HL-60/S4 (cell line): ENCODE results near the gene NUP133.
"Not testable (repeated sequence)": the region's sequence is repeated elsewhere in the genome, so short reads cannot be mapped to it uniquely, and the experiment has no call there.

Experiments used
- in situ Hi-C: fragments of 300-500 bp; cut with MboI; formaldehyde crosslinking; loops from 2 replicates; pipeline ENCODE4 v1.14.3; 2022; ENCODE audit warnings: low sequenced_read_pairs

The NUP133 gene

GRCh38 chr1:229507951-229508822 lies at the start of gene NUP133:
Gene NUP133, minus strand, starts transcription at chr1:229508341. Its CDS starts 92 bp downstream, at chr1:229508249.
- in situ Hi-C loops: no loop called here

- in situ Hi-C loops: no loop called here
These were observed 49.2 kb upstream of the NUP133 start for GRCh38 chr1:229557200-229557850.

- in situ Hi-C loops: no loop called here
These were observed 46.9 kb upstream of the NUP133 start for GRCh38 chr1:229554886-229555621.

GRCh38 chr1:229553621-229554130 lies 45.5 kb upstream of the NUP133 start:
- in situ Hi-C loops: no loop called here

GRCh38 chr1:229552732-229553131 lies 44.6 kb upstream of the NUP133 start:
- in situ Hi-C loops: no loop called here

GRCh38 chr1:229550812-229551567 lies 42.8 kb upstream of the NUP133 start:
- in situ Hi-C loops: no loop called here

- in situ Hi-C loops: no loop called here
These were observed 39.4 kb upstream of the NUP133 start for GRCh38 chr1:229547542-229547941.

GRCh38 chr1:229544587-229544986 lies 36.4 kb upstream of the NUP133 start:
- in situ Hi-C loops: no loop called here

- in situ Hi-C loops: no loop called here
These were observed 31.8 kb upstream of the NUP133 start for GRCh38 chr1:229539863-229540506.

- in situ Hi-C loops: no loop called here
These were observed 30.8 kb upstream of the NUP133 start for GRCh38 chr1:229538945-229539344.

GRCh38 chr1:229537894-229538293 lies 29.8 kb upstream of the NUP133 start:
- in situ Hi-C loops: no loop called here

GRCh38 chr1:229536982-229537381 lies 28.8 kb upstream of the NUP133 start:
- in situ Hi-C loops: no loop called here

- in situ Hi-C loops: no loop called here
These were observed 27.1 kb upstream of the NUP133 start for GRCh38 chr1:229535230-229535629.

- in situ Hi-C loops: no loop called here
These were observed 23.2 kb upstream of the NUP133 start for GRCh38 chr1:229531326-229531725.

- in situ Hi-C loops: no loop called here
These were observed 21.5 kb upstream of the NUP133 start for GRCh38 chr1:229529639-229530038.

GRCh38 chr1:229526695-229527094 lies 18.6 kb upstream of the NUP133 start:
- in situ Hi-C loops: no loop called here

- in situ Hi-C loops: no loop called here
These were observed 14.9 kb upstream of the NUP133 start for GRCh38 chr1:229523052-229523451.

GRCh38 chr1:229514578-229515275 lies 6.6 kb upstream of the NUP133 start:
- in situ Hi-C loops: no loop called here

GRCh38 chr1:229511625-229512024 lies 3.5 kb upstream of the NUP133 start:
- in situ Hi-C loops: not testable (repeated sequence)
